Measurements from ENCODE around the gene KCNJ6. TPM values are rescaled to one million over a fixed set of nuclear protein-coding genes. Genes with fewer than 3 reads are reported as not detected.

KCNJ6 gene
- total and polyA plus RNA-seq, 8 donors = 0.28 to 1.9 (median 0.55) TPM

DNA sequence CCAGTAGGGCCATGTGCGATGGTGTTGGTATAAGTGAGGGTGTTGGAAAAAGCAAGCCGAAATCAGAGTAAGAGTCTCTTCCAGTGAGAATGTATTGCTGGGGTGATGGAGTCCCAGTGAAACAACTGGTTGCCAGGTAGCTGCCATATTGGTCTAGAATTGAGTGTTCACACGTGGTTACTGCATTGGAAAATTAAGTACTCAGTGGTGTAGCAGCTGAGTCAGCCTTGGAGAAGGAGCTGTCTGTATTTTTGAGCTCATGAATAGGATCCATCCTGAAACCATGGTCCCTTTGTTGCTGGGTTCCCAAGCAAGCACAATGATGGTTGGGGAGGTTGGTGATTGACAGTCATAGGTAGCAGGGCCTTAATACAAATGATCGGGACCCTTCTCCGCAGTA lies 314.3 kb downstream of the KCNJ6 start:
- no peak for ATAC-seq

GRCh38 chr21:37601027-37601426 lies 315.2 kb downstream of the KCNJ6 start:
- 52 to 73% methylated on average over 3 of the region's 3 CpGs for WGBS, 2 donors
- H3K4me3 ChIP-seq = no peak overlapping the region
- ATAC-seq (no peak), DNase-seq (no peak), FAIRE-seq (no peak)
- H3K27ac ChIP-seq = no peak overlapping the region
- H3K27me3 ChIP-seq = no peaks in the 10 kb centered on the region
- no peaks in the 10 kb centered on the region for H3K4me1 ChIP-seq
- no peaks in the 10 kb centered on the region for H3K36me3 ChIP-seq
- intact Hi-C loops (cut with DNase I) = no loop called here
- no peaks in the 10 kb centered on the region for H3K9me3 ChIP-seq
- no peak for TF ChIP-seq CTCF (IDR thresholded peaks at IDR 0.05)

More for the DNA sequence above, 314.3 kb downstream of the KCNJ6 start:
- FAIRE-seq = no peak
- Histone ChIP-seq H3K27me3 (no peaks in the 10 kb centered on the region), H3K4me3 (no peak overlapping the region), H3K36me3 (no peaks in the 10 kb centered on the region), H3K27ac (no peak overlapping the region), H3K4me1 (no peaks in the 10 kb centered on the region), H3K9me3 (no peaks in the 10 kb centered on the region)
- DNase-seq = no peak
- TF ChIP-seq CTCF (IDR thresholded peaks at IDR 0.05) = no peak
- intact Hi-C loops (cut with DNase I) = no loop called here
- 78 to 89% methylated on average over 5 of the region's 5 CpGs for WGBS, 2 donors

DNA sequence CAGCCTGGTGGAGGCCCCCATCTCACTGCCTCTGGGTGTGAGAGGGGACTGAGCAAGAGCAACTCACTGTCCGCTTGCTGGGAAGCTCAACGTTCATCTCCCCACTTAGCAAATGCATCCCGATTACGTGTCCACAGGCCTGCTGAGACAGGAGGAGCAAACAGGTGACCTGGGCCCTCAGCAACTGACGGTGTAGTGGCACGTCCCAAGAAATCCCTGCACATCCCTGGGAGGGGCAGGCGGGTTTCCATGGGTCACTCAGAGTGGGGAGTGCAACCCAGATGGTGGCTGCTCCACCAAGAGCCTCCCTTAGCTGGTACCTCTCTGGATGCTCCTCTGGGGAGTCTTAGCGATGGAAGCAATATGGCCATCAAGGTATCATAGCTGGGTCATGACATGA lies 320.3 kb downstream of the KCNJ6 start:
- DNase-seq = no peak
- intact Hi-C loops (cut with DNase I) = no loop called here
- Histone ChIP-seq H3K27me3 (no peaks in the 10 kb centered on the region), H3K4me1 (no peaks in the 10 kb centered on the region), H3K9me3 (no peaks in the 10 kb centered on the region), H3K27ac (no peak overlapping the region), H3K4me3 (no peak overlapping the region), H3K36me3 (no peaks in the 10 kb centered on the region)
- TF ChIP-seq CTCF (IDR thresholded peaks at IDR 0.05) = no peak
- no peak for ATAC-seq
- 76 to 92% methylated on average over 8 of the region's 8 CpGs for WGBS, 2 donors
- no peak for FAIRE-seq

DNA sequence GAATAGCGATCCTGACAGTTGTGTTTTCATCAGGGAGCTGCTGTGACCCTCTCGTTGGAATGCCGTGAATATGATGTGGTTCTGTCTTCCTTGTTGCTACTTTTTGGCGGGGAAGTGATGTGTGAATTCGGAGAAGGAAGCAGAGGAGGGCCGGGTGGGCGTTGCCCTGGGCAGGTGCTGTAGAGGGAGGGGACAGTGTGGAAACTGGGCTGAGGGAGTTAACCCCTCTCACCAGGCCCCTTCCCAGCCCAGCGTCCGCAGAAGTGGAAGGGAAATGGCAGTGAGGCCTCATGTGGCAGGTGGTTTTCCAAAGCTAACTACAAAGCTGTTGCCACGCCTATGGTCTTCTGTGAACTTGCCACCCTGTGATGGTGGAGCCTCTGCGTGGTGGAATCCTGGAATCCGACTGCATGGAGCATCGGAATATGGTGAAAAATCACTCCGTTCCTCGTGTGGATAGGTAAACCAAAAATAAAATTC lies 321.7 kb downstream of the KCNJ6 start:
- no peak for FAIRE-seq
- Histone ChIP-seq H3K27me3 (no peaks in the 10 kb centered on the region), H3K36me3 (no peaks in the 10 kb centered on the region), H3K27ac (no peak overlapping the region), H3K4me3 (no peak overlapping the region), H3K9me3 (no peaks in the 10 kb centered on the region), H3K4me1 (no peaks in the 10 kb centered on the region)
- no peak for TF ChIP-seq CTCF (IDR thresholded peaks at IDR 0.05)
- DNase-seq = no peak
- WGBS, 2 donors = 64 to 73% methylated on average over 15 of the region's 15 CpGs
- intact Hi-C loops (cut with DNase I) = no loop called here
- ATAC-seq = no peak

DNA sequence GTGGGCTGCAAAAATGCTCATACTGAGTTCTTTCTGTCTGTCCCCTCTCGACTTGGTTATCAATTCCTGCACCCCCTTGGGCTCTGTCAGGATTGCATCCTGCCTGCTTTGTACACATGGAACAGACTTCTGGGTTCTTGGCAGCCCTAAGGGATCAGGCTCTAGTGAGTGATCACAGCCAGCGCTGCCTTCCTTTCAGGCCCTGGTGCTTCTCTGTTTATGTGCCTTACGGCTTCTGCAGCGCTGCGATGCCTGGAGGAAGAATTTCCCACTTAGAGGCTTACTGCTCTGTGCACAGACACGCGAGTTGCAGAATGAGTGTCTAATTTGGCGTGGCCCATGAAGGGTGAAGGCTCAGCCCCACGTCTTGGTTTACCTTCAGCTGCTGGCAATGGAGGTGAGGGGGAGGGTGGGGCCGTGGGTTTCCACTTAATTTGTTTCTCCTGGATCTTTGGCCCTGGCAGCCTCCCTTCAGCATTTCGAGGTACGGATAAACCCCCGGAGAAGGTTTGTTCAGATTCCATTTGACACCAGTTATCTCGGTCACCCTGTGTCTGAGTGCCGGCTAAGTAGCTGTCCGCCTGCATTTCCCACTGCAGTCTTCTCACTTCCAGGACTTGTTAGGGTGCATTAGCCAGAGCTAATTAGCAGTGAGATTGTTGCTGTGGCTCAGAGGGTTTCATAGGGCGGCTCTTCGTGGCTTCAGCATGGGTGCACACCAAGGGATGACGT lies 322.4 kb downstream of the KCNJ6 start:
- Histone ChIP-seq H3K27ac (no peak overlapping the region), H3K27me3 (no peaks in the 10 kb centered on the region), H3K4me1 (no peaks in the 10 kb centered on the region), H3K9me3 (no peaks in the 10 kb centered on the region), H3K4me3 (no peak overlapping the region), H3K36me3 (no peaks in the 10 kb centered on the region)
- 56 to 61% methylated on average over 19 of the region's 19 CpGs for WGBS, 2 donors
- FAIRE-seq (no peak), DNase-seq (no peak), ATAC-seq (no peak)
- TF ChIP-seq CTCF (IDR thresholded peaks at IDR 0.05) = no peak
- intact Hi-C loops (cut with DNase I) = no loop called here

All from pancreas (tissue), 10 donors.